GM21529 (cell line): Measurements from ENCODE around the gene ANKRD11.
"Not testable (repeated sequence)": the region's sequence is repeated elsewhere in the genome, so short reads cannot be mapped to it uniquely, and the experiment has no call there.

Source experiments
- ATAC-seq: cut with Tn5 transposase; IDR thresholded peaks from one replicate; pipeline ENCODE4 v1.9.1; 2021; ENCODE audit not compliant: unreplicated experiment

Gene ANKRD11

GRCh38 chr16:89274561-89275283 lies 215.6 kb downstream of the ANKRD11 start:
- no peak for ATAC-seq

DNA sequence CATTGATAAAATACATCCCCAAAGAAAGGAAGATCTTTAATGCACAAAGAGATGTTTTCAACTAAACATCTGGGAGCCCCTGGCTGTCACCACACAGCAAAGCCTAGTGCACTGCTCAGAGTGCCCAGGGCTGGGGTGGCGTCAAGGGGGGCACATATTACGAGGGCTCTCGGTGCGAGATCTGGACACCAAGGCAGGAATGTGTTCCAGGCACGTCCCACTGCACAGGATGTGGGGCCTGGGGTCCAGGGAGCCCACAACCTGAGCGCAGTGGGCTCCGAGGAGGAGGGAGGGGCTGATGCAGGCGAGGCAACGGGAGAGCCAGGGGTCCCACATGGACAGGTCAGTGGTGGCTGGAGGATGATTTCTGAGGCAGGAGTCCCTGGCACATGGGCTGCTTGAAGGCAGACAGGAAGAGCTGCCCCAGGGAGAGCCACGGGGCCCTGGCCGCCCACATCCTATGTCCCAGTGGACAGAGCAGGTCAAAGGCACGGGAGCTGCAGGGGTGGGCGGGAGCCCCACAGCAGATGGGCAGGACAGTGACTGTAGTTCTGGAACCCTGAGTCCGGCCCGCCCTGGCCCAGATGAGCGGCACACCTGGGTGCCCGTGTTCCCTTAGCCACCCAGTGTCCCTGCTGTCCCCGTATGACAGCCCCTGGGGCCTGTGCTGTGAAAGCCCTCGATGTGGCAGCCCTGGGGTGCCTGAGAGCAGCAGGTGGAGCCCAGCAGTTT lies 216.5 kb downstream of the ANKRD11 start:
- ATAC-seq, result no peak

- no peak for ATAC-seq
Measured at GRCh38 chr16:89272631-89273030, 217.7 kb downstream of the ANKRD11 start.

GRCh38 chr16:89270666-89271345 lies 219.6 kb downstream of the ANKRD11 start:
- ATAC-seq, result no peak

- no peak for ATAC-seq
Measured at GRCh38 chr16:89269805-89270665, 220.3 kb downstream of the ANKRD11 start.

- ATAC-seq, result no peak
Measured at GRCh38 chr16:89268987-89269735, 221.2 kb downstream of the ANKRD11 start.

GRCh38 chr16:89268585-89268984 lies 221.8 kb downstream of the ANKRD11 start:
- no peak for ATAC-seq

GRCh38 chr16:89267746-89268145 lies 222.6 kb downstream of the ANKRD11 start:
- ATAC-seq, result not testable (repeated sequence)

DNA sequence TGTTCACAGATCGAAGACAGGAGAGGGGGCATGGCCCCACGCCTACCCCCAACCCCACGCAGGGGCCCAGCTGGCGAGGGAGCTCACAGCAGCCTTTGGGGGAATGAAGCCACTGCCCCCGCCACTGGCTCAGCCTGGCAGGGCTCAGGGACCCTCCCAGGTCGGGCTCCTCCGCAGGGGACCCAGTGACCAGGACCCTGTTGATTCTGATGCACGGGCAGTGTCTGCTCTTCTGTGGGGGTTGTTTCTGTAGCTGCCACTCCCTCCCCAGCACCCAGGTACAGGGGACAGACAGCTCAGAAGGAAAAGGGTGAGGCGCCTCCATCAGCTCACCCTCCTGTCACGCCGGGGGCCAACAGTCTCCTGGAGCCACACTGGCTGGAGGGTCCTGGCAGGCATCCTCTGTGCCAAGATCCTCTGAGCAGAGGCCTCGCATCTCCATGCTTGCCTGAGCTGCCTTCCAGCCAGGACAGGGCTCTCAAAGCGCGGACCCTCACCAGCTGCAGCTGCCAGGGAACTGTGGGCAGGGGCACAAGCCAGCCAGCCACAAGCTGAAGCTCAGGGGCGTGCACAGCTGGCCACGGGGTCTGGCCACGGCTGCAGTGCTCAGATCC lies 223.7 kb downstream of the ANKRD11 start:
- no peak for ATAC-seq

DNA sequence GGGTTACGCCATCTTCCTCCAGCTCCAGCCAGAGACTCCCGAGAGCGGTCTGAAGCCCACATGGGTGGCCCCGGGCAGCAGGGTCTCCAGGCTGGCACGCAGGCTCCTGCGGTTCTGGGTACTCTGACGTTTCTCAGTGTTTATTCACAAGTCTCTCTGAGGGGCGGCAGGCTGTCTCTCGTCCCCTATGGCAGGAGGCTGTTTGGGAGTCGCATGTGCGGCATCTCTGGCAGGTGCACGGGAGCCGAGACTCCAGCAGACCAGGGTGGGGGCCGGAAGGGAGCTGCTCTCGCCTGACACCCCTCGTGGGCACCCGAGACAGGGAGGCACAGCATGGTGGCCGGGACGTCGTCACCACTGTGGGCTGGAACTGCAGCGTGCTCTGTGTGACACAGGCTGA lies 224.7 kb downstream of the ANKRD11 start:
- no peak for ATAC-seq

DNA sequence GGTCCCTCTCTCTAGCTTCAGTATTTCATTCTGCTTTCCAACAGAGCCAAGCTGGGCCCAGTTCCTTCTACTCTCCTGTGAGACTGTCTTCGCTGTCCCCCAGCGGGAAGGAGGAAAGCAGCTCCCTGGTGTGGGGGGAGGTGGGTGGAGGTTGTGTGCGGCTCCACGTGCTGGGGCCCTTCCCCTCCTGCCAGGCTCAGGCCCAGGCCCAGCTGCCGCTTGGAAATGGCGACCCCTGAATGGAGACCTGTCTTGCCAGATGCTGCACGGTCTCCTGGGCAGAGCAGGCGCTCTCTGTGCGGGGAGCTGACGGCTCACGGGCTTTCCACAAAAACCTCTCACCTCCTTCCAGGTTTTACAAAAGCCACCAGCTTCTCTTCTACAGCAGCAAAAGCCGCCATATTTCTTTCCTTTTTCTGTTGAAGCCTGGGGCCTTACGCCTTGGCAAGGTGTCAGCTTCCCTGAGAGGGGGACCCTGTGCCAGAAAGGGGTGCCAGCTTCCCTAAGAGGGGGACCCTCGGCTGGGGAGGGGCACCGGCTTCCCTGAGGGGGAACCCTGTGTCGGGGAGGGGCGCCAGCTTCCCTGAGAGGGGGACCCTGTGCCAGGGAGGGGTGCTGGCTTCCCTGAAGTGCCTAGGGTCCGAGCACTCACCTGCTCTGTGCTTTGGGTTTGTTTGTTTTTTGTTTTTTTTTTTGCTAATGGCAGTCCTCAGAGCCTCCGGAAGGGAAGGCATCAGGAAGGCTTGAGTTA lies 225.4 kb downstream of the ANKRD11 start:
- ATAC-seq, result no peak

- no peak for ATAC-seq
Measured at GRCh38 chr16:89261691-89262563, 228.4 kb downstream of the ANKRD11 start.

- ATAC-seq, result not testable (repeated sequence)
Measured at GRCh38 chr16:89259901-89260300, 230.5 kb downstream of the ANKRD11 start.

GRCh38 chr16:89257757-89258465 lies 232.4 kb downstream of the ANKRD11 start:
- ATAC-seq, result no peak

GRCh38 chr16:89257281-89257731 lies 233.1 kb downstream of the ANKRD11 start:
- no peak for ATAC-seq

DNA sequence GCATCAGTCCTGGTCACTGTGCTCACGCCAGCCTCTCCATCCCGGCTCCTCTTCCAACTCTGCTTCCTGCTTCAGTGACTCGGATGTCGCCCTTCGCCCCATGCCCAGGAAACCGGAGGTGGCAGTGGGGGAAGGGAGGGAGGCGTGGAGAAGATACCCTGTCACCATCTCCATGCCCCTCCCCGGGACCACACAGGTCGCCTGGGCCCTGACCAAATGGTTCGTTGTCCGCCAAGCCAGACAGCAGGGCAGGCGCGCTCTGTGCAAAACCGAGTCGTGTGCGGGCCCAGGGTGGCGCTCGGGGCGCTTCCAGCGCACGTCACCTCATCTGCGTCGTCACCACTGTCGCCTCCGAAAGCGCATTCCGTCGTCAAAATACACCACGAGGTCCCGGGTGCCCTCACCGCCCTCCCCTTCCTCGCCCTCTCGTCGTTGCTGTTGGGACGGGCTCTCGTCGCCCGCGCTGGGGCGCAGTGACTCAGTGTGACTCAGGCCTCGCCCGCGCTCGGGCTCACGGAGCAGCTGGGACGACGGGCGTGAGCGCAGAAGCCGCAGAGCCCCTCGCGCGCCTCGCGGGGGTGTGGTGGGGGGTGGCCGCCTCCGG lies 233.6 kb downstream of the ANKRD11 start:
- ATAC-seq, result no peak
